Measurements from ENCODE around the gene MACROD2.

DNA sequence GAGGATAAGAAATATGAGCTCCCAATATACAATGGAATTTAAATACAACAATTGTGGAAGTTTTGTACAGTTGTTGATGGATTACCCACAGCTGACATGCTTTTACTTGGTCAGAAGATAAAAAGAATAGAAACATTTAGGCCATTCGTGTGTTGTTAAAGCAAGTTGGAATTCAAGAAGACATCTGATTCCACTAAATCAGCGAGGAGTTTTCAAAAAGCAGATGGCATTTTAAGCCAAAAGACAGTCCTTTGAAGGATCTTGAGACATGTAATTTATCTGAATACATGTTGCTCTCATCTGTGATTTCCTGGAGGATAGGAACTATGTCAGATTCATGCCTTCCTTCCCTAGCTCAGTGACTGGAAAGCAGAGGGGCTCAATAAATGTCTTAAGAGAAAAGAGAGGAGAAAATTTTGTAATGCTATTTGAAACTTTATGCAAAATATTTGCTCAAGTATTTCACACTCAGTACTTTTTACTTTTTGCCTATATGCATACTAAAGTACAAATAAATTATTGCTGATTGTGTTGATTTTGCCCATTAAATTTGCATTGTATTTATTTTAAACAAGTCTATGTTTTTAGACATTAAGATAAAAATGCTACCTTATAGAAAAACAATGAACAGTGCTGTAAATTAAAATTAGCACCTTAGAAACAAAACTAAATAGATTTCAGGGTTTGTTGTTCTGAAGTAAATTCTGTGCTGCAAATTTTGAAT is 1075.9 kb downstream of the MACROD2 start:
- TF ChIP-seq, protein P1, sequence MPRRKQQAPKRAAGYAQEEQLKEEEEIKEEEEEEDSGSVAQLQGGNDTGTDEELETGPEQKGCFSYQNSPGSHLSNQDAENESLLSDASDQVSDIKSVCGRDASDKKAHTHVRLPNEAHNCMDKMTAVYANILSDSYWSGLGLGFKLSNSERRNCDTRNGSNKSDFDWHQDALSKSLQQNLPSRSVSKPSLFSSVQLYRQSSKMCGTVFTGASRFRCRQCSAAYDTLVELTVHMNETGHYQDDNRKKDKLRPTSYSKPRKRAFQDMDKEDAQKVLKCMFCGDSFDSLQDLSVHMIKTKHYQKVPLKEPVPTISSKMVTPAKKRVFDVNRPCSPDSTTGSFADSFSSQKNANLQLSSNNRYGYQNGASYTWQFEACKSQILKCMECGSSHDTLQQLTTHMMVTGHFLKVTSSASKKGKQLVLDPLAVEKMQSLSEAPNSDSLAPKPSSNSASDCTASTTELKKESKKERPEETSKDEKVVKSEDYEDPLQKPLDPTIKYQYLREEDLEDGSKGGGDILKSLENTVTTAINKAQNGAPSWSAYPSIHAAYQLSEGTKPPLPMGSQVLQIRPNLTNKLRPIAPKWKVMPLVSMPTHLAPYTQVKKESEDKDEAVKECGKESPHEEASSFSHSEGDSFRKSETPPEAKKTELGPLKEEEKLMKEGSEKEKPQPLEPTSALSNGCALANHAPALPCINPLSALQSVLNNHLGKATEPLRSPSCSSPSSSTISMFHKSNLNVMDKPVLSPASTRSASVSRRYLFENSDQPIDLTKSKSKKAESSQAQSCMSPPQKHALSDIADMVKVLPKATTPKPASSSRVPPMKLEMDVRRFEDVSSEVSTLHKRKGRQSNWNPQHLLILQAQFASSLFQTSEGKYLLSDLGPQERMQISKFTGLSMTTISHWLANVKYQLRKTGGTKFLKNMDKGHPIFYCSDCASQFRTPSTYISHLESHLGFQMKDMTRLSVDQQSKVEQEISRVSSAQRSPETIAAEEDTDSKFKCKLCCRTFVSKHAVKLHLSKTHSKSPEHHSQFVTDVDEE (CRISPR knock-in tag; IDR thresholded peaks at IDR 0.05): no peak
- TF ChIP-seq ZFP3 (CRISPR knock-in tag; IDR thresholded peaks at IDR 0.05): no peak
- TF ChIP-seq ISL1 (CRISPR knock-in tag; IDR thresholded peaks at IDR 0.05): no peak
- no peak for TF ChIP-seq ARNTL (CRISPR knock-in tag; IDR thresholded peaks at IDR 0.05; ENCODE audit: borderline replicate concordance, low read depth)
- TF ChIP-seq, protein P2, sequence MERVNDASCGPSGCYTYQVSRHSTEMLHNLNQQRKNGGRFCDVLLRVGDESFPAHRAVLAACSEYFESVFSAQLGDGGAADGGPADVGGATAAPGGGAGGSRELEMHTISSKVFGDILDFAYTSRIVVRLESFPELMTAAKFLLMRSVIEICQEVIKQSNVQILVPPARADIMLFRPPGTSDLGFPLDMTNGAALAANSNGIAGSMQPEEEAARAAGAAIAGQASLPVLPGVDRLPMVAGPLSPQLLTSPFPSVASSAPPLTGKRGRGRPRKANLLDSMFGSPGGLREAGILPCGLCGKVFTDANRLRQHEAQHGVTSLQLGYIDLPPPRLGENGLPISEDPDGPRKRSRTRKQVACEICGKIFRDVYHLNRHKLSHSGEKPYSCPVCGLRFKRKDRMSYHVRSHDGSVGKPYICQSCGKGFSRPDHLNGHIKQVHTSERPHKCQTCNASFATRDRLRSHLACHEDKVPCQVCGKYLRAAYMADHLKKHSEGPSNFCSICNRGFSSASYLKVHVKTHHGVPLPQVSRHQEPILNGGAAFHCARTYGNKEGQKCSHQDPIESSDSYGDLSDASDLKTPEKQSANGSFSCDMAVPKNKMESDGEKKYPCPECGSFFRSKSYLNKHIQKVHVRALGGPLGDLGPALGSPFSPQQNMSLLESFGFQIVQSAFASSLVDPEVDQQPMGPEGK (CRISPR knock-in tag; IDR thresholded peaks at IDR 0.05; ENCODE audit: borderline replicate concordance): no peak
- no peak for TF ChIP-seq ZNF8 (CRISPR knock-in tag; IDR thresholded peaks at IDR 0.05)
- TF ChIP-seq BACH2 (CRISPR knock-in tag; IDR thresholded peaks at IDR 0.05; ENCODE audit: borderline replicate concordance): no peak
- no peak for TF ChIP-seq ZNF70 (CRISPR knock-in tag; IDR thresholded peaks at IDR 0.05)
- TF ChIP-seq CSDC2 (CRISPR knock-in tag; IDR thresholded peaks at IDR 0.05): no peak
- no peak for TF ChIP-seq SNAI2 (CRISPR knock-in tag; IDR thresholded peaks at IDR 0.05)
- TF ChIP-seq PPARA (CRISPR knock-in tag; IDR thresholded peaks at IDR 0.05; ENCODE audit: borderline replicate concordance): no peak
